Skin epidermis (tissue), 12 donors: ENCODE results near the gene SUCLA2.
A peak's percentile ranks its signal among the peaks of the same experiment; 100 is the strongest.

Experiments used
- H3K27ac ChIP-seq, 21 experiments: fragments of 200-600 bp; sonication (generic) in 11 of 21; one replicate each; pipeline ENCODE4 v1.5.0; 2020; ENCODE audit warnings: mild to moderate bottlenecking in 3 of 21, inconsistent platforms in 2 of 21, moderate library complexity in 2 of 21
- H3K4me3 ChIP-seq, 7 experiments: fragments of 200-600 bp; sonication (generic) in 2 of 7; one replicate each; pipeline ENCODE4 v1.5.0; 2020; ENCODE audit warnings: inconsistent platforms in 2 of 7, mild to moderate bottlenecking in 2 of 7, moderate library complexity in 1 of 7

SUCLA2 gene

GRCh38 chr13:47917022-47917574 lies 84.0 kb downstream of the SUCLA2 start:
- no peak overlapping the region for H3K27ac ChIP-seq
- H3K4me3 ChIP-seq: no peak overlapping the region

DNA sequence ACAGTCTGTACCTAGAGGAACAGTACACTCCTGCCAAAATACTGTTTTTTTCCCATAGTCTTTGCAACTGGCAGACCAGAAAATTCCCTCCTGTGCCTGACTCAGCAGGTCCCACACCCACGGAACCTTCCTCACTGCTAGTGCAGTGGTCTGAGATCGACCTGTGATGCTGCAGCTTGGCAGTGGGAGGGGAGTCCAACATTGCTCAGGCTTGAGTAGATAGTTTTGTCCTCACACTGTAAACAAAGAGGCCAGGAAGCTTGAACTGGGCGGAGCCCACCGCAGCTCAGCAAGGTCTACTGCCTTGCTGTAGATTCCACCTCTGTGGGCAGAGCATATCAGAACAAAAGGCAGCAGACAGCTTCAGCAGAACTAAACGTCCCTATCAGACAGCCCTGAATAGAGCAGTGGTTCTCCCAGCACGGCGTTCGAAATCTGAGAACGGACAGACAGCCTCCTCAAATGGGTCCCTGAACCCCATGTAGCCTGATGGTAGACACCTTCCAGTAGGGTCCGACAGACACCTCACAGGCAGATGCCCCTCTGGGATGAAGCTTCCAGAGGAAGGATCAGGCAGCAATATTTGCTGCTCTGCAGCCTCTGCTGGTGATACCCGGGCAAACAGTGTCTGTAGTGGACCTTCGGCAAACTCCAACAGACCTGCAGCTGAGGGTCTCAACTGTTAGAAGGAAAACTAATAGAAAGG lies 92.7 kb downstream of the SUCLA2 start:
- H3K4me3 ChIP-seq: no peak overlapping the region
- no peak overlapping the region for H3K27ac ChIP-seq

- H3K4me3 ChIP-seq: no peak overlapping the region
- H3K27ac ChIP-seq: no peak overlapping the region
These were observed 96.2 kb downstream of the SUCLA2 start for GRCh38 chr13:47904891-47905290.

GRCh38 chr13:47904241-47904640 lies 96.8 kb downstream of the SUCLA2 start:
- Histone ChIP-seq H3K27ac (peak overlapping the region in 2 of 21 experiments; percentile 20 to 49), H3K4me3 (peak overlapping the region in 2 of 7 experiments; percentile 3 to 12)

DNA sequence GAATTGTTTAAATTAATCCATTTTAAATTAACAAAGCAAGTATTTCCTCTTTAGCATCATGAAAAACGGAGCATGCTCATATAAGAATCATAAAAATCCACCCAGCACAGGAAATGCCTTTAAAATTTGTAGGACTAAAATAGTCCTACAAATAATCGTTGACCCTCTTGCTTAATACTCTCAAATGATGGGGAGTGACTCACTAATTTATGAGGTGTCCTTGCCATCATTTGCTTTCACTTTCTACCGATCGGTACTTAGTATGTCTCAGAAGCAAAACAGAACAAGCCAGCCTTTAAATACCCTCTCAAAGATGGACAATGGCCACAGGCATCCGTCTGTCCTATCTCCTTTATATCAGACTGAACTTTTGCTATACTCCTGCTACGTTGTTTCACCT lies 97.2 kb downstream of the SUCLA2 start:
- Histone ChIP-seq H3K4me3 (peak overlapping the region in 2 of 7 experiments; percentile 3 to 12), H3K27ac (peak overlapping the region in 2 of 21 experiments; percentile 20 to 49)

- Histone ChIP-seq H3K4me3 (no peak overlapping the region), H3K27ac (no peak overlapping the region)
These were observed 99.6 kb downstream of the SUCLA2 start for GRCh38 chr13:47901441-47901840.

DNA sequence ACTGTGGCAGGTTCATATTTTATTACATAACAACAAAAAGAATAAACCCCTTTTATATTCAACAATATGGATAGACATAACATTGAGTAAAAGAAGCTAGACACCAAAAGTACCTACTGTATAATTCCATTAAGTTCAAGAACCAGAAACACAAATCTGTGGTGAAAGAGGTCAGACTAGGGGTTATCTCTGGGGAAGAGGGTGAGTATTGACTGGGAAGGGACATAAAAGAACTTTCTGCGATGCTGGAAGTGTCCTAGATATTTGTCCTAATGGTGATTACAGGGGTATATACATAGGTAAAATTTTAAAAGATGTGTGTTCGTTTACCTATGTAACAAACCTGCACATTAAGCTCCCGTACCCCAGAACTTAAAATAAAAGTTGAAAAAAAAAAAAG lies 103.0 kb downstream of the SUCLA2 start:
- no peak overlapping the region for H3K27ac ChIP-seq
- no peak overlapping the region for H3K4me3 ChIP-seq

DNA sequence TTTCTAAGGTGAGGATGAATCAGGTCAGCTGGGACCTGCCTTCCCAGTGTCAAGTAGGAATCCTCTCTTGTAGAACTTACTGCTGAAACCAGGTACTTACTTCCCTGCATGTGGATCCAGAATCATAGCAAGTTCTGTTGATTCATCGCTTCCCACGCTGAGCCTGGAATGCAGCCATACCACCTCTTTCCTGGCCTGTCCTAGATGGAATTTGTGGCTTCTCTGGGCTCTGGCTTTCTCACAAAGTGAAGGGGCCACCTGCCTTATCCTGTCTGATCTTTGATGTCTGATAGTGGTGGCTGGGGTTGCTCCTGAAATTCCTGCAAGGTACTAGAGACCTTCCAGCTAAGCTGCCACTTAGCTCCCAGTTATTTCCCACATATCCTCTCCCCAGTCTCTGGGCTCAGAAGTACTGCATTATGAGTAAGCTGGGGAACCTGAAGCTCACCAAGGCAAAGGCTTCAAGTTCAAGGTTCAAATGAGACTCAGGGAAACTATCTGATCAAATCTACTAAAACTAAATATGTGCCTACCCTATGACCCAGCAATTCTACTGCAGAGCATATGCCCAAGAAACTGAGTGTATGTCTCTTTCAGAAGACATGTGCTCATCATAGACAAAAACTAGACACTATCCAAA lies 103.5 kb downstream of the SUCLA2 start:
- H3K4me3 ChIP-seq: no peak overlapping the region
- H3K27ac ChIP-seq: no peak overlapping the region

DNA sequence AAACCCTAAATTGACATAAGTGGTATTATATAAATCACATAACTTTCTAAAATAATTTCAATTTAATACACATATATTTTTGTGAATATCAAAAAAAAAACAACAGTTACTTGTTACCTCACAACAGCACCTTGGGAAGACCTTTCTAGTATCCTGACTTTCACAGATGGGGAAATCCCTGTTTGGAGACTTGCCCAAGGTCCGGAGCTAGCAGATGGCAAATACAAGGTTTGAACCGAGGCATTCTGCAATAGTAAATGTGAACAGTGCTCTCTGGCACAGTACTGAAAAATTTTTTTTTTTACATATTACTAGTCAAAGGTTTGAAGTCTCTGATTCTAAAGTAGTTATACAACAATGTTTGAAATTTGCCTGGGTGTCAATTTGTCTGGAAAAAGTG lies 104.5 kb downstream of the SUCLA2 start:
- Histone ChIP-seq H3K27ac (no peak overlapping the region), H3K4me3 (no peak overlapping the region)

DNA sequence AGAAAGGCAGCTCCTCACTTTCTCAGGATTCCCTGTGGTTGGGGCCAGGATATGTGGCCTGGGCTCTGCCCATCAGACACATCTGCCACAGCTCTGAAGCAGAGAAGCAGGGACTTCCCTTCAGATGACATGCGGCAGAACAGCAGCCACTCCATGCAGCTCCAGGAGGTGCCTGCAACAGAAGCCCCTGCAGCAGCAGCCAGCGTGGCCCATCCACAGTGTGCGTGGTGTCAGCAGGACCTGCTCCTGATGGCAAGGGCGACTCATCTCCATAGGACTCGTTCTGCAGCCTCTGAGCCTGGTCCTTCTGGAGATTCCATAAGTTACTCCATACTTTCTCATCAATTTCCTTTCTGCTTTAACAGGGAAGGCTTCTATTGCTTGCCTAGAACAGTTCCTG lies 105.0 kb downstream of the SUCLA2 start:
- Histone ChIP-seq H3K27ac (no peak overlapping the region), H3K4me3 (no peak overlapping the region)

GRCh38 chr13:47893527-47893926 lies 107.5 kb downstream of the SUCLA2 start:
- H3K27ac ChIP-seq: no peak overlapping the region
- H3K4me3 ChIP-seq: no peak overlapping the region
